Uterus (tissue), 4 donors: ENCODE data around the gene HADH. TPM values are rescaled to one million over a fixed set of nuclear protein-coding genes. Genes with fewer than 3 reads are reported as not detected.

ENCODE experiments used
- DNase-seq, 2 donors: peaks; one replicate each; pipeline ENCODE4 v3.0.0-alpha.2; 2019 to 2020
- H3K27ac ChIP-seq, 2 donors: fragments of 200-600 bp; sonication (generic); 1 replicate in 1 of 2; 2 replicates in 1 of 2; pipeline ENCODE4 v1.5.1; 2016 to 2018
- H3K27me3 ChIP-seq, 2 donors: fragments of 200-600 bp; sonication (generic); one replicate each; pipeline ENCODE4 v1.5.1; 2018 to 2019; ENCODE audit warnings: control low read depth in 1 of 2
- H3K36me3 ChIP-seq, 2 donors: fragments of 200-600 bp; sonication (generic); one replicate each; pipeline ENCODE4 v1.5.1; 2019; ENCODE audit warnings: control low read depth in 1 of 2
- H3K4me1 ChIP-seq, 2 donors: fragments of 200-600 bp; sonication (generic); one replicate each; pipeline ENCODE4 v1.5.1; 2018 to 2019; ENCODE audit warnings: control low read depth in 1 of 2
- H3K4me3 ChIP-seq, 2 donors: fragments of 200-600 bp; sonication (generic); 1 replicate in 1 of 2; 2 replicates in 1 of 2; pipeline ENCODE4 v1.5.1; 2018 to 2019; ENCODE audit warnings: mild to moderate bottlenecking in 1 of 2
- H3K9me3 ChIP-seq, 2 donors: fragments of 200-600 bp; sonication (generic); one replicate each; pipeline ENCODE4 v1.5.1; 2019; ENCODE audit warnings: control low read depth in 1 of 2
- POLR2A ChIP-seq, 2 donors: fragments of 450-650 bp; IDR thresholded peaks; one replicate each; pipeline ENCODE4 v1.6.1; 2016; ENCODE audit warnings: antibody characterized with exemption in 2 of 2, mild to moderate bottlenecking in 1 of 2, moderate library complexity in 1 of 2
- intact Hi-C: fragments of 100-400 bp; cut with DNase I; formaldehyde crosslinking; loops from one replicate; pipeline ENCODE4 v1.15.1; 2023; ENCODE audit warnings: low total_unique reads
- total RNA-seq, 4 donors: library from RNA; depleted of rRNA in 3 of 4; stranded (reverse); fragments of >200 nt in 3 of 4; gene quantifications; one replicate each; pipeline versions ENCODE4 v1.1.0 to v1.2.4, GENCODE V29; 2014 to 2023
- TF ChIP-seq, protein P1 (sequence below), 4 experiments: fragments of 200-600 bp in 2 of 4; fragments of 450-650 bp in 2 of 4; sonication (generic) in 2 of 4; IDR thresholded peaks; one replicate each; pipeline ENCODE4 v1.5.1; 2016 to 2019; ENCODE audit warnings: antibody characterized with exemption in 4 of 4, mild to moderate bottlenecking in 2 of 4, moderate library complexity in 1 of 4
- donor health status: DM: yes; HTN: yes; CAD: no.

Gene HADH
- total RNA-seq, 4 donors from 2014 or later: 32.0 to 63.5 (median 50.0) TPM

DNA sequence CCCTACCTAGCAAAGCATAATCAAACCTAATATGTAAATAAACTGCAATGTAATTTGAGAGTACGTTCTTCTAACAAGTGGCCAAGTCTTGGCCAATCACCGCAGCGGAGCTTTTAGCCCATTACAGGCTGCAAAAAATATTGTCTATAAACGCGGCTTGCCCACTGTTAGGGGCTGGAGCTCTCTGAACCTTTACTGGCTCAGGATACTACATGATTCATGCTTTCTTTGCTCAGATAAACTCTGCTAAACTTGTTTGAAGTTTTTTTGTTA, 990 bp upstream of the HADH start:
- peak overlapping the region; percentile 94 to 95 for H3K27ac ChIP-seq
- TF ChIP-seq, protein P1, sequence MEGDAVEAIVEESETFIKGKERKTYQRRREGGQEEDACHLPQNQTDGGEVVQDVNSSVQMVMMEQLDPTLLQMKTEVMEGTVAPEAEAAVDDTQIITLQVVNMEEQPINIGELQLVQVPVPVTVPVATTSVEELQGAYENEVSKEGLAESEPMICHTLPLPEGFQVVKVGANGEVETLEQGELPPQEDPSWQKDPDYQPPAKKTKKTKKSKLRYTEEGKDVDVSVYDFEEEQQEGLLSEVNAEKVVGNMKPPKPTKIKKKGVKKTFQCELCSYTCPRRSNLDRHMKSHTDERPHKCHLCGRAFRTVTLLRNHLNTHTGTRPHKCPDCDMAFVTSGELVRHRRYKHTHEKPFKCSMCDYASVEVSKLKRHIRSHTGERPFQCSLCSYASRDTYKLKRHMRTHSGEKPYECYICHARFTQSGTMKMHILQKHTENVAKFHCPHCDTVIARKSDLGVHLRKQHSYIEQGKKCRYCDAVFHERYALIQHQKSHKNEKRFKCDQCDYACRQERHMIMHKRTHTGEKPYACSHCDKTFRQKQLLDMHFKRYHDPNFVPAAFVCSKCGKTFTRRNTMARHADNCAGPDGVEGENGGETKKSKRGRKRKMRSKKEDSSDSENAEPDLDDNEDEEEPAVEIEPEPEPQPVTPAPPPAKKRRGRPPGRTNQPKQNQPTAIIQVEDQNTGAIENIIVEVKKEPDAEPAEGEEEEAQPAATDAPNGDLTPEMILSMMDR (IDR thresholded peaks at IDR 0.05): no peak
- TF ChIP-seq POLR2A (IDR thresholded peaks at IDR 0.05): no peak
- no peaks in the 10 kb centered on the region for H3K36me3 ChIP-seq
- H3K4me3 ChIP-seq: peak overlapping the region in 1 of 2 donors; percentile 97
- intact Hi-C loops: loop anchor here (10.0 kb wide), 1 partner anchor 54 kb away; the partner anchor contains the start of gene CYP2U1
- peaks cover 0 to 4% of the 10 kb centered on the region in 2 donors for H3K4me1 ChIP-seq
- no peaks in the 10 kb centered on the region for H3K9me3 ChIP-seq
- no peaks in the 10 kb centered on the region for H3K27me3 ChIP-seq
- DNase-seq: no peak

DNA sequence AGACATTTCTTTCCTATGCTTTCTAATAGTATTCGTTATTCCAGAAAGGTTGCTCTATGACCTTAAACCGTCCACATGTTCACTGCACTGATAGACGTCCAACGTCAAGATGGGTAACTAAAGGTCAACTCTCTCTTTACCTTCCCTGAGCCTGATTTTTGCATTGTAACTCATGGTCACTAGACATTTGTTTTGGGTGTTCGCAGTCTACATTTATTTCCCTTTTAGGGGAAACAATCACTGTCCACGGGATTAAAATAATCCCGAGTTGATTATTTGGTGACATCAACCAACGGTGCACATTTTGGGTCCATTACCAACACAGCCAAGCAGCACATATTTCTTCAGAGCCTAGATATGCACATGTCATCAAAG, 540 bp upstream of the HADH start:
- intact Hi-C loops: loop anchor here (10.0 kb wide), 1 partner anchor 54 kb away; the partner anchor contains the start of gene CYP2U1
- H3K27me3 ChIP-seq: no peaks in the 10 kb centered on the region
- no peak for DNase-seq
- H3K9me3 ChIP-seq: no peaks in the 10 kb centered on the region
- no peaks in the 10 kb centered on the region for H3K36me3 ChIP-seq
- peak overlapping the region; percentile 83 to 97 for H3K4me3 ChIP-seq
- H3K4me1 ChIP-seq: peaks cover 0 to 4% of the 10 kb centered on the region in 2 donors
- TF ChIP-seq, protein P1 (IDR thresholded peaks at IDR 0.05): no peak
- TF ChIP-seq POLR2A (IDR thresholded peaks at IDR 0.05): no peak
- peak overlapping the region; percentile 94 to 95 for H3K27ac ChIP-seq

DNA sequence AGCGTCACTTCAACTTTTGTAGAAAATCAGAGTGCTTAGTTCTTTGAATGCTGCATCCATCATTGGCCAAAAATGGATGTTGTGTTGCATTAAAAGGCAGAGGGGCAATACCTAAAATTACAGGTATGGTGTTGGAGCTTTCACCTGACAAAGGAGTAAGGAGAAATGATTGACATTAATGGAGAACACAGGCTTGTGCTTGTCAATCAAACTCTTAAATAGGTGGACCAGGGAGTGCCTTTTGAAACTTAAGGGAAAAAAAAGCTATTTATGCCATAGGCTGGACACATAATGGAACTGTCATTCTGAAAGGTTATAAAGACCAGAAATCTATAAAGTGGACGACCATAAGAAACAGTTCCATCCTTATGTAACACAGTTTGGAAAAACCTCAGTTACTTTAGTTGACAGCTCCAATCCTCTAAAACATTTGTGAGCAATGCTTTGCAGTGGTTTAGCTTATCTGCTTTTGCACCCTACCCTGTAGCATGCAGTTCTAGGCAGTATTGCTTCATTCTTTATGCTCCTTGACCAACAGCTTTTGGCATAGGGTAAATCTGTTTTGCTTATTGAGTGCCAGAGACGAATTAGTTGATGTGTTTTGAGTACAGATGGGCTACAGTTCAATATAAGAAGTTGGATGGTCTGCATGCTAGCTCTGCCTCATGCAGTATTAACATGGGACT, 2.4 kb downstream of the HADH start:
- DNase-seq: no peak
- no peaks in the 10 kb centered on the region for H3K27me3 ChIP-seq
- H3K9me3 ChIP-seq: no peaks in the 10 kb centered on the region
- H3K4me1 ChIP-seq: peaks cover 0 to 4% of the 10 kb centered on the region in 2 donors
- TF ChIP-seq POLR2A (IDR thresholded peaks at IDR 0.05): no peak
- TF ChIP-seq, protein P1 (IDR thresholded peaks at IDR 0.05): no peak
- peak overlapping the region; percentile 17 to 94 for H3K27ac ChIP-seq
- no peaks in the 10 kb centered on the region for H3K36me3 ChIP-seq
- intact Hi-C loops: no loop called here
- H3K4me3 ChIP-seq: peak overlapping the region in 1 of 2 donors; percentile 97

DNA sequence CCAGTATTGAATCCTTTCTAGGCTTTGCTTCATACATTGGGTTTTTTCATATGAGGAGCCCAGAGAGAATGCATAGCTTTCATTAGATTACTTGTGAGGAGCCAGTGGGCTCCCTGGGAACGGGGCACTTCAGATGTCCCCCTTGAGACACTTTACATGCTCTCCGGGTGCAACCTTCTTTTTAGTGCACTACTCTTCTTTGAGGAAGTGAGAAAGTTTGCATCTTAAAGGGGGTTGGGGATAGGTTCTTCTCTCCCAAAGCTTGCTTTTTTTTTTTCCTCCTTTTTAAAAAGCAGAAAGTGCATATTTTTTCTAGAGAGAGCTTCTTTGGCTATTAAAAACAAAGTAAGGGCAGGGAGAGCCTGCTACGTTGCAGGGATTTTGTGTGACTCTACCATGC, 4.3 kb downstream of the HADH start:
- Histone ChIP-seq H3K27ac (no peak overlapping the region), H3K36me3 (no peaks in the 10 kb centered on the region), H3K4me3 (no peak overlapping the region), H3K9me3 (no peaks in the 10 kb centered on the region), H3K4me1 (no peaks in the 10 kb centered on the region), H3K27me3 (no peaks in the 10 kb centered on the region)
- no peak for DNase-seq
- TF ChIP-seq, protein P1 (IDR thresholded peaks at IDR 0.05): no peak
- TF ChIP-seq POLR2A (IDR thresholded peaks at IDR 0.05): no peak
- intact Hi-C loops: no loop called here

DNA sequence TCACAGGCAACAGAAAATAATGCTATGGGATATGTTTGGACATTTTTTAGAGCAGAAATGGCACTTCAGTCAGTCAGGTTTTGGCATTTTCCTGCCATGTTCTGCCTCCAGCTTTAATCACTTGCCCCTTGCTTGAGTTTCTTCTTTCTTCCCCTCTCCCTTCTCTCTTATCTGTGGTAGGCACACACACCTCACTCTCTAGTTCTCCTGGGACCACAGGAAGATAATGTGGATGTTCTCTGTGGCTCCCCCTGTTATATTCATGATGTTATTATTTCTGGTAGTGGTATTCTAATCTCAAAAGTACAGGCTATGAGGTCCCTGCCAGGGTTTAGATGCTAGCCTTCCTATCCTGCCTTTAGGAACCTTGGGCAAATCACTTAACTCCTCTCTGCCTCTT, 5.2 kb downstream of the HADH start:
- intact Hi-C loops: no loop called here
- TF ChIP-seq, protein P1 (IDR thresholded peaks at IDR 0.05): no peak
- TF ChIP-seq POLR2A (IDR thresholded peaks at IDR 0.05): no peak
- no peak for DNase-seq
- Histone ChIP-seq H3K36me3 (no peaks in the 10 kb centered on the region), H3K4me3 (no peak overlapping the region), H3K27ac (peak overlapping the region; percentile 23 to 88), H3K4me1 (no peaks in the 10 kb centered on the region), H3K27me3 (no peaks in the 10 kb centered on the region), H3K9me3 (no peaks in the 10 kb centered on the region)
